Measurements from ENCODE around the gene ATP1A2. TPM values are rescaled to one million over a fixed set of nuclear protein-coding genes. Genes with fewer than 3 reads are reported as not detected.

The ATP1A2 gene
- 1 to 10 TPM; 4.8 to 7.9 TPM for total RNA-seq
- polyA plus RNA-seq = 1 to 10 TPM; 1.1 to 1.5 TPM
- long read RNA-seq, donor 1 = 0 reads
- long read RNA-seq, donor 2 = 0 reads
- long read RNA-seq, donor 3 = 0 reads
- long read RNA-seq, donor 4 = 0 reads
- long read RNA-seq, donor 5 = 0 reads

GRCh38 chr1:160115545-160116282, at the start of gene ATP1A2:
TSS of gene ATP1A2 (plus strand) at chr1:160115759. CDS start at chr1:160115862, 103 bp downstream.
- Histone ChIP-seq H3K9me3 (ENCODE audit: control insufficient read depth in 4 of 4, insufficient read depth in 3 of 4, low read length in 3 of 4) (no peaks in the 10 kb centered on the region), H3K27me3 (ENCODE audit: control insufficient read depth in 3 of 3, insufficient read depth in 3 of 3, low read length in 2 of 3) (peaks cover 0 to 2% (median 0%) of the 10 kb centered on the region in 3 donors), H3K27ac (ENCODE audit: low read depth in 1 of 2, low read length in 1 of 2) (peak within 1 kb of the TSS in 1 of 2 donors; percentile 38), H3K36me3 (ENCODE audit: control insufficient read depth in 4 of 4, insufficient read depth in 4 of 4, low read length in 4 of 4) (no peaks in the 10 kb centered on the region), H3K4me1 (ENCODE audit: control insufficient read depth in 5 of 5, insufficient read depth in 5 of 5, low read length in 5 of 5) (peaks cover 0 to 43% (median 12%) of the 10 kb centered on the region in 5 donors), H3K9ac (ENCODE audit: insufficient read depth in 1 of 2, low read length in 2 of 2) (no peak within 1 kb of the TSS), H3K4me3 (no peak within 1 kb of the TSS)
- WGBS, 2 donors = 44 to 55% methylated on average over 15 to 16 of the region's 16 CpGs
- TF ChIP-seq CTCF (IDR thresholded peaks at IDR 0.05; ENCODE audit: control extremely low read depth, extremely low read depth) = no peak
- peak; percentile 42 to 79 (median 65) for DNase-seq
- ATAC-seq (ENCODE audit: insufficient read depth, low FRiP score) = no peak

- no peak for ATAC-seq (ENCODE audit: insufficient read depth, low FRiP score)
- Histone ChIP-seq H3K4me3 (no peak overlapping the region), H3K9me3 (ENCODE audit: control insufficient read depth in 4 of 4, insufficient read depth in 3 of 4, low read length in 3 of 4) (peaks cover 0 to 2% (median 0%) of the 10 kb centered on the region in 4 donors), H3K4me1 (ENCODE audit: control insufficient read depth in 5 of 5, insufficient read depth in 5 of 5, low read length in 5 of 5) (peaks cover 0 to 8% (median 0%) of the 10 kb centered on the region in 5 donors), H3K27me3 (ENCODE audit: control insufficient read depth in 3 of 3, insufficient read depth in 3 of 3, low read length in 2 of 3) (peaks cover 0 to 17% (median 10%) of the 10 kb centered on the region in 3 donors), H3K36me3 (ENCODE audit: control insufficient read depth in 4 of 4, insufficient read depth in 4 of 4, low read length in 4 of 4) (no peaks in the 10 kb centered on the region), H3K27ac (ENCODE audit: low read depth in 1 of 2, low read length in 1 of 2) (no peak overlapping the region), H3K9ac (ENCODE audit: insufficient read depth in 1 of 2, low read length in 2 of 2) (no peak overlapping the region)
- no peak for TF ChIP-seq CTCF (IDR thresholded peaks at IDR 0.05; ENCODE audit: control extremely low read depth, extremely low read depth)
- peak in 1 of 3 donors; percentile 20 for DNase-seq
- WGBS, 2 donors = 62 to 66% methylated on average over 6 of the region's 6 CpGs
These were observed 48.5 kb upstream of the ATP1A2 start for GRCh38 chr1:160066829-160067745.

GRCh38 chr1:160068225-160068624, 47.3 kb upstream of the ATP1A2 start:
- H3K27ac ChIP-seq (ENCODE audit: low read depth in 1 of 2, low read length in 1 of 2) = no peak overlapping the region
- no peak overlapping the region for H3K9ac ChIP-seq (ENCODE audit: insufficient read depth in 1 of 2, low read length in 2 of 2)
- no peaks in the 10 kb centered on the region for H3K36me3 ChIP-seq (ENCODE audit: control insufficient read depth in 4 of 4, insufficient read depth in 4 of 4, low read length in 4 of 4)
- ATAC-seq (ENCODE audit: insufficient read depth, low FRiP score) (no peak), DNase-seq (no peak)
- TF ChIP-seq CTCF (IDR thresholded peaks at IDR 0.05; ENCODE audit: control extremely low read depth, extremely low read depth) = no peak
- H3K27me3 ChIP-seq (ENCODE audit: control insufficient read depth in 3 of 3, insufficient read depth in 3 of 3, low read length in 2 of 3) = peaks cover 0 to 19% (median 11%) of the 10 kb centered on the region in 3 donors
- H3K4me1 ChIP-seq (ENCODE audit: control insufficient read depth in 5 of 5, insufficient read depth in 5 of 5, low read length in 5 of 5) = peaks cover 0 to 8% (median 0%) of the 10 kb centered on the region in 5 donors
- no peak overlapping the region for H3K4me3 ChIP-seq
- 66 to 70% methylated on average over 5 of the region's 5 CpGs for WGBS, 2 donors
- H3K9me3 ChIP-seq (ENCODE audit: control insufficient read depth in 4 of 4, insufficient read depth in 3 of 4, low read length in 3 of 4) = peaks cover 0 to 2% (median 0%) of the 10 kb centered on the region in 4 donors

Measured in lung (tissue), 16 donors.